Panc1 (cell line): ENCODE results near the gene TCEAL1. TPM values are rescaled to one million over a fixed set of nuclear protein-coding genes. Genes with fewer than 3 reads are reported as not detected.

ENCODE experiments used
- ATAC-seq: fragments of 200-7000 bp; cut with Tn5 transposase; 2 replicates; pipeline ENCODE4 v1.9.1; 2020; ENCODE audit warnings: mild to moderate bottlenecking, moderate library complexity
- BruUV-seq: library from RNA; stranded (reverse); fragments of 400-500 nt; replicated peaks from 2 replicates; lab custom pipeline; 2021; lab: Mats Ljungman, UMichigan
- CTCF ChIA-PET: fragments of 300-600 bp; sonication (Branson Sonifier 250); formaldehyde crosslinking; loops from one replicate; lab custom pipeline; 2022; ENCODE audit warnings: antibody characterized with exemption; lab: Charles Lee
- POLR2A ChIA-PET: fragments of 300-600 bp; sonication (Branson Sonifier 250); formaldehyde crosslinking; loops from one replicate; lab custom pipeline; 2022; ENCODE audit warnings: antibody characterized with exemption; lab: Charles Lee
- DNase-seq: peaks from one replicate; pipeline ENCODE4 v3.0.0-alpha.2; 2010; ENCODE audit warnings: low read depth, low spot score
- H3K27ac ChIP-seq: 2 replicates; pipeline ENCODE4 v1.5.1; 2011; ENCODE audit warnings: mild to moderate bottlenecking, low read length, inconsistent platforms
- H3K27me3 ChIP-seq: fragments of 200-500 bp; sonication (Bioruptor generic); 2 replicates; pipeline ENCODE4 v1.6.0; 2014; ENCODE audit warnings: low read length, inconsistent platforms; ENCODE audit not compliant: control insufficient read depth, insufficient read depth
- H3K36me3 ChIP-seq: fragments of 200-500 bp; sonication (Bioruptor generic); 2 replicates; pipeline ENCODE4 v1.5.1; 2014; ENCODE audit warnings: inconsistent platforms, mild to moderate bottlenecking, low read length, moderate library complexity; ENCODE audit not compliant: control insufficient read depth, insufficient read depth
- H3K4me1 ChIP-seq: 2 replicates; pipeline ENCODE4 v1.5.1; 2011; ENCODE audit warnings: inconsistent platforms, mild to moderate bottlenecking, low read length, moderate library complexity; ENCODE audit not compliant: control insufficient read depth, insufficient read depth
- H3K4me3 ChIP-seq, 2 experiments: 2 replicates each; pipeline ENCODE4 v1.5.1; 2011 to 2012; ENCODE audit warnings: low read depth in 2 of 2, low read length in 2 of 2, mild to moderate bottlenecking in 2 of 2, inconsistent platforms in 1 of 2, moderate library complexity in 1 of 2
- H3K9me3 ChIP-seq: fragments of 200-500 bp; sonication (Bioruptor generic); 2 replicates; pipeline ENCODE4 v1.5.1; 2014; ENCODE audit warnings: low read depth, mild to moderate bottlenecking, inconsistent platforms, low read length, moderate library complexity; ENCODE audit not compliant: control insufficient read depth, insufficient read depth
- CTCF ChIP-seq: fragments of 450-650 bp; IDR thresholded peaks from 2 replicates; pipeline ENCODE4 v1.5.1; 2017; ENCODE audit warnings: mild to moderate bottlenecking
- POLR2AphosphoS5 ChIP-seq: IDR thresholded peaks from 2 replicates; pipeline ENCODE4 v1.6.1; 2012; ENCODE audit warnings: mild to moderate bottlenecking, low read depth, low read length, moderate library complexity
- SIN3A ChIP-seq: IDR thresholded peaks from 2 replicates; pipeline ENCODE4 v1.6.1; 2012; ENCODE audit warnings: low read depth, mild to moderate bottlenecking, low read length, moderate library complexity, borderline replicate concordance; ENCODE audit not compliant: insufficient read depth
- TCF7L2 ChIP-seq: IDR thresholded peaks from 2 replicates; pipeline ENCODE4 v1.6.1; 2011; ENCODE audit warnings: mild to moderate bottlenecking, low read depth, low read length, inconsistent platforms
- in situ Hi-C: cut with HindIII; loops from 2 replicates; pipeline ENCODE4 v1.10.0; 2016; ENCODE audit warnings: low sequenced_read_pairs, low pct_unique_long_range_greater_than_20kb
- intact Hi-C: fragments of 100-400 bp; cut with micrococcal nuclease; formaldehyde crosslinking; loops from one replicate; pipeline ENCODE4 v1.10.0; 2022; ENCODE audit not compliant: unreplicated experiment
- total RNA-seq: library from RNA; stranded (reverse); gene quantifications from one replicate; pipeline ENCODE4 v1.2.1, GENCODE V29; 2021; ENCODE audit not compliant: unreplicated experiment
- TF ChIP-seq, protein P1 (sequence below), 2 experiments: IDR thresholded peaks; 2 replicates each; pipeline ENCODE4 v1.6.1; 2011 to 2012; ENCODE audit warnings: low read depth in 2 of 2, control low read depth in 1 of 2, low read length in 1 of 2, mild to moderate bottlenecking in 1 of 2, moderate library complexity in 1 of 2; ENCODE audit not compliant: insufficient read depth in 1 of 2

TCEAL1 gene
- total RNA-seq, 1 experiment from 2014 or later, result 31.7 TPM

GRCh38 chrX:103585411-103586313 is 43.1 kb upstream of the TCEAL1 start, which contains the start of gene TCEAL4:
Gene TCEAL4, plus strand, starts transcription at chrX:103585515. Its CDS starts 1,161 bp downstream, at chrX:103586676.
- Histone ChIP-seq H3K9me3 (no peaks in the 10 kb centered on the region), H3K4me3 (peak within 1 kb of the TSS; percentile 81), H3K36me3 (peaks cover 6% of the 10 kb centered on the region), H3K27ac (peak within 1 kb of the TSS; percentile 89), H3K4me1 (peaks cover 10% of the 10 kb centered on the region), H3K27me3 (no peaks in the 10 kb centered on the region)
- DNase-seq, result no peak
- in situ Hi-C loops (no loop called here), intact Hi-C loops (no loop called here)
- CTCF ChIA-PET, result interaction anchor here (0.7 kb wide), 1 partner anchor 32 kb away, joined by 8 read pairs; no protein-coding TSS in a partner anchor
- ATAC-seq, result peak; percentile 96
- BruUV-seq, result no TSS peak
- TF ChIP-seq POLR2AphosphoS5 (peak; percentile 73), SIN3A (no peak)
- POLR2A ChIA-PET, result interaction anchor here (0.6 kb wide), 2 partner anchors 18 to 100 kb away, joined by 7 to 10 read pairs; no protein-coding TSS in a partner anchor

DNA sequence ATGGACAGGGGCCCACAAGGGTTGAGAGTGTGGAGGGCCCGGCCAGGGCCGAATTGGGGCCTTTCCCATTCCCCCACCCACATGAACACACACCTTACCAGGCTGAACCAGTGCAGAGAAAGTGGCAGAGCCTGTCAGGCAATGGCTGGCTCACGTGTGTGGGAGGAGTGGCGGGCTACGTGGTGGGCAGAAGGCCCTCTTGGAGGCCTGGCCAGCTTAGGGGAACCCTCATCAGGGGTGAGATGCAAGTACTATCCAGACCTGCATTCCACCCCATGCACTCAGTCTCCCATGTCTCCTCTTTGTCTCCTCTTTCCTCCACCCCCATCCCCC is 42.5 kb upstream of the TCEAL1 start:
- TF ChIP-seq, protein P1, sequence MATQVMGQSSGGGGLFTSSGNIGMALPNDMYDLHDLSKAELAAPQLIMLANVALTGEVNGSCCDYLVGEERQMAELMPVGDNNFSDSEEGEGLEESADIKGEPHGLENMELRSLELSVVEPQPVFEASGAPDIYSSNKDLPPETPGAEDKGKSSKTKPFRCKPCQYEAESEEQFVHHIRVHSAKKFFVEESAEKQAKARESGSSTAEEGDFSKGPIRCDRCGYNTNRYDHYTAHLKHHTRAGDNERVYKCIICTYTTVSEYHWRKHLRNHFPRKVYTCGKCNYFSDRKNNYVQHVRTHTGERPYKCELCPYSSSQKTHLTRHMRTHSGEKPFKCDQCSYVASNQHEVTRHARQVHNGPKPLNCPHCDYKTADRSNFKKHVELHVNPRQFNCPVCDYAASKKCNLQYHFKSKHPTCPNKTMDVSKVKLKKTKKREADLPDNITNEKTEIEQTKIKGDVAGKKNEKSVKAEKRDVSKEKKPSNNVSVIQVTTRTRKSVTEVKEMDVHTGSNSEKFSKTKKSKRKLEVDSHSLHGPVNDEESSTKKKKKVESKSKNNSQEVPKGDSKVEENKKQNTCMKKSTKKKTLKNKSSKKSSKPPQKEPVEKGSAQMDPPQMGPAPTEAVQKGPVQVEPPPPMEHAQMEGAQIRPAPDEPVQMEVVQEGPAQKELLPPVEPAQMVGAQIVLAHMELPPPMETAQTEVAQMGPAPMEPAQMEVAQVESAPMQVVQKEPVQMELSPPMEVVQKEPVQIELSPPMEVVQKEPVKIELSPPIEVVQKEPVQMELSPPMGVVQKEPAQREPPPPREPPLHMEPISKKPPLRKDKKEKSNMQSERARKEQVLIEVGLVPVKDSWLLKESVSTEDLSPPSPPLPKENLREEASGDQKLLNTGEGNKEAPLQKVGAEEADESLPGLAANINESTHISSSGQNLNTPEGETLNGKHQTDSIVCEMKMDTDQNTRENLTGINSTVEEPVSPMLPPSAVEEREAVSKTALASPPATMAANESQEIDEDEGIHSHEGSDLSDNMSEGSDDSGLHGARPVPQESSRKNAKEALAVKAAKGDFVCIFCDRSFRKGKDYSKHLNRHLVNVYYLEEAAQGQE (IDR thresholded peaks at IDR 0.05; ENCODE audit: insufficient read depth in 1 of 2, low read depth in 2 of 2, low read length in 1 of 2), result no peak
- TF ChIP-seq POLR2AphosphoS5 (no peak), SIN3A (no peak), CTCF (no peak), TCF7L2 (no peak)
- ChIA-PET CTCF (no interaction called here), POLR2A (no interaction called here)
- H3K27ac ChIP-seq, result peak overlapping the region; percentile 89
- no peaks in the 10 kb centered on the region for H3K27me3 ChIP-seq
- peaks cover 6% of the 10 kb centered on the region for H3K36me3 ChIP-seq
- DNase-seq, result no peak
- no TSS peak for BruUV-seq
- H3K9me3 ChIP-seq, result no peaks in the 10 kb centered on the region
- in situ Hi-C loops, result no loop called here
- intact Hi-C loops, result no loop called here
- peak; percentile 63 for ATAC-seq
- peaks cover 10% of the 10 kb centered on the region for H3K4me1 ChIP-seq
- peak overlapping the region; percentile 81 for H3K4me3 ChIP-seq

DNA sequence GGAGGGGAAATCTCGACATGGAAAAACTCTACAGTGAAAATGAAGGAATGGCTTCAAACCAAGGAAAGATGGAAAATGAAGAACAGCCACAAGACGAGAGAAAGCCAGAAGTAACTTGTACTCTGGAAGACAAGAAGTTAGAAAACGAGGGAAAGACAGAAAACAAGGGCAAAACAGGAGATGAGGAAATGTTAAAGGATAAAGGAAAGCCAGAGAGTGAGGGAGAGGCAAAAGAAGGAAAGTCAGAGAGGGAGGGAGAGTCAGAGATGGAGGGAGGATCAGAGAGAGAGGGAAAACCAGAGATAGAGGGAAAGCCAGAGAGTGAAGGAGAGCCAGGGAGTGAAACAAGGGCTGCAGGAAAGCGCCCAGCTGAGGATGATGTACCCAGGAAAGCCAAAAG is 42.1 kb upstream of the TCEAL1 start:
- Histone ChIP-seq H3K36me3 (peaks cover 6% of the 10 kb centered on the region), H3K4me3 (peak overlapping the region; percentile 81), H3K27ac (peak overlapping the region; percentile 89), H3K27me3 (no peaks in the 10 kb centered on the region), H3K4me1 (peaks cover 10% of the 10 kb centered on the region), H3K9me3 (no peaks in the 10 kb centered on the region)
- DNase-seq (no peak), ATAC-seq (no peak)
- in situ Hi-C loops (no loop called here), intact Hi-C loops (no loop called here)
- BruUV-seq, result no TSS peak
- POLR2A ChIA-PET, result no interaction called here
- TF ChIP-seq SIN3A, result no peak
- TF ChIP-seq, protein P1 (IDR thresholded peaks at IDR 0.05; ENCODE audit: insufficient read depth in 1 of 2, low read depth in 2 of 2, low read length in 1 of 2), result no peak
- TF ChIP-seq POLR2AphosphoS5, result no peak
- no peak for TF ChIP-seq TCF7L2
- no peak for TF ChIP-seq CTCF
- CTCF ChIA-PET, result no interaction called here
